GM21528 (cell line): Measurements from ENCODE around the gene ATG7.

ENCODE experiments used
- ATAC-seq: cut with Tn5 transposase; IDR thresholded peaks from one replicate; pipeline ENCODE4 v1.9.1; 2021; ENCODE audit warnings: mild to moderate bottlenecking, moderate library complexity; ENCODE audit not compliant: unreplicated experiment, low FRiP score

The ATG7 gene

GRCh38 chr3:11271986-11272904, at the start of gene ATG7:
Gene ATG7, plus strand, starts transcription at chr3:11272397. Its CDS starts 26,299 bp downstream, at chr3:11298696.
- peak; percentile 95 for ATAC-seq

- ATAC-seq, result no peak
These were observed 48.2 kb upstream of the ATG7 start for GRCh38 chr3:11224010-11224409.

GRCh38 chr3:11224870-11225229, 47.3 kb upstream of the ATG7 start:
- ATAC-seq, result no peak

GRCh38 chr3:11226042-11226370, 46.2 kb upstream of the ATG7 start:
- ATAC-seq, result no peak

- no peak for ATAC-seq
These were observed 44.2 kb upstream of the ATG7 start for GRCh38 chr3:11228041-11228440.

- no peak for ATAC-seq
These were observed 42.1 kb upstream of the ATG7 start for GRCh38 chr3:11230125-11230524.

GRCh38 chr3:11230832-11231231, 41.4 kb upstream of the ATG7 start:
- no peak for ATAC-seq

GRCh38 chr3:11235385-11235784, 36.8 kb upstream of the ATG7 start:
- ATAC-seq, result no peak

GRCh38 chr3:11236588-11237461, 35.4 kb upstream of the ATG7 start:
- no peak for ATAC-seq

GRCh38 chr3:11238060-11238459, 34.1 kb upstream of the ATG7 start:
- no peak for ATAC-seq

- no peak for ATAC-seq
These were observed 33.3 kb upstream of the ATG7 start for GRCh38 chr3:11238880-11239279.

GRCh38 chr3:11239796-11240195, 32.4 kb upstream of the ATG7 start:
- ATAC-seq, result no peak

- no peak for ATAC-seq
These were observed 31.7 kb upstream of the ATG7 start for GRCh38 chr3:11240496-11240895.

- ATAC-seq, result no peak
These were observed 28.0 kb upstream of the ATG7 start for GRCh38 chr3:11244121-11244677.

GRCh38 chr3:11245276-11245675, 26.9 kb upstream of the ATG7 start:
- no peak for ATAC-seq

GRCh38 chr3:11245827-11246662, 26.2 kb upstream of the ATG7 start:
- no peak for ATAC-seq

GRCh38 chr3:11246663-11246970, 25.6 kb upstream of the ATG7 start:
- ATAC-seq, result no peak

GRCh38 chr3:11247362-11247761, 24.8 kb upstream of the ATG7 start:
- ATAC-seq, result no peak

- ATAC-seq, result no peak
These were observed 23.6 kb upstream of the ATG7 start for GRCh38 chr3:11248596-11248995.
